ENCODE results near the gene HEY2.

Gene HEY2

DNA sequence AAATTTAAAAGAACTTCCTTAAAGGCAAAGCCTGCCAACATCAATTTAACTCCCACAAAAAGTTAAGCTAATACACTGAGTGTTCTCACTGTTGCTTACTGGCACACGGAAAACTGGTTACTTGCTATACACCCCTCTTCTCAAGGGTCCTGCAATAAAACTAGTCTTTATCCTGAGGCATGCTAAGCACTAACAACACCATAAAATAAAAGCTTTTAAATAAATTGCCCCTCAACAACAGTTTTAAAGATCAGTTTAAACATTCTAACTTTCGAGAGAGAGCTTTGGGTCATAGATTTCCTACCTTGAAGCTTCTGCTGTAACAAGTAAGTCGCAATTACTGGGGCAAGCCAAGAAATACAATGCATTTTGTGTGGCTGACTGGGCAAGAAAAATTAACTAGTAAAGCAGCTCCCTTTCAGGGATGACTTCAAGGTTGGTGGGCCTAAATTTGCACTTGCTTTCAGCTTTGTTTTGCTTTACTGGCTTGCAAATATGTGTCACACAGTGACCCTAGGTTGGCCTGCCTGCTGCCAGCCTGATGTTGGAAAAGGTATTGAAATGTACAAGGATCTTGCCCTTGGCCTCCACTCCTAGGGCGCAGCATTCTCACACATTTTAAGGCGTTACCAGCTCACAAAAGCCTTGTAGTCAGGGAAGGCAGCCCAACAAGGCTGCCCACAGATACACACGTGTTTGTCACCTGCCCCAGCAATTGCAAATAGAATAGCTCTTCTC lies 4.0 kb upstream of the HEY2 start:
- DNase-seq = no peak

DNA sequence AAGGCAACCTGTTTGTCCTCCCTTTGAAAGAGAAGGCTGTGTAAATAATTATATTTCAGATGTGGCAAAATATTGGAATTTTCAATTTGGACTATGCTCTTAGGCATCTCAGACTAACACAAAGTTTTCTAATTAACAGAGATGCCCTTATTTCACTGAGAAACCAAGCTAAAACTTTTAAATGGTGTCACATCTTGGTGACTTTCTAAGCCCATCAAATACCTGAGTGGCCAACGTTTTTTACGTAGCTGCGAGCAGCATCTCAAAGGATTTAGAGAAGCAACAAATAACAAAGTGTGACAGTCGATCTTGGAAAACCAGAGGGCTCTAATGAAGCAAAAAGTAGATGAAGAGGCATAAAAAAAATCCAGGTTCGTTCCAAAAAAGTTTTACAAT lies 3.4 kb upstream of the HEY2 start:
- no peak for DNase-seq

GRCh38 chr6:125746731-125747588 lies 2.5 kb upstream of the HEY2 start:
- peak; percentile 89 for DNase-seq

- peak; percentile 86 for DNase-seq
These were observed 1.6 kb upstream of the HEY2 start for GRCh38 chr6:125747589-125748405.

GRCh38 chr6:125748406-125749172 lies 843 bp upstream of the HEY2 start:
- DNase-seq = peak; percentile 43

- peak; percentile 30 for DNase-seq
These were observed 646 bp downstream of the HEY2 start for GRCh38 chr6:125749865-125750691.

GRCh38 chr6:125750692-125751333 lies 1.4 kb downstream of the HEY2 start:
- DNase-seq = no peak

DNA sequence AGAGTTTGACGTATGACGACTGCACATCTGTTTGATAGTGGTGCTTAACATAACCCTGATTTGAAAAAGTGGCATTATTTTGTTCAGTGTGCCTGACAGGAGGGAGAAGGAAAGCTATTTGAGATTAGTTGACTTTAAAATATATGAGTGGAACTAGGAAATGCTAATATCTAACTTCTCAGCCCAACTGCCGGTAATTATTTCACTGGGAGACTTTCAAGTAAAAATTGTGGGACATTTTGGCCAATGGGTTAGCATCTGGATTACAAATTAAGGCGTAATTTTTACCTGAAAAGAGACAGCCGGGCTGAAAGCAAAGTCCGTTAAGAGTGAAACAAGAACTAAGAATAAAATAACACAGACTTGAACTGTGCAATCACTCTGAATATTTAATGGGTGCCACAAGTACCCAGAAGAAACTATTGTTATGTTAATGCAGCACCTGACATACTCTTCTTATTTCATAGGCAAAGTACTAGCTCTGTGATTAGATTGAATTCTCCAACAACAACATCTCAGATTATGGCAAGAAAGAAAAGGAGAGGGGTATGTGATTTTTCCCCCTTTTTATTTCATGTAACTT lies 2.0 kb downstream of the HEY2 start:
- no peak for DNase-seq

DNA sequence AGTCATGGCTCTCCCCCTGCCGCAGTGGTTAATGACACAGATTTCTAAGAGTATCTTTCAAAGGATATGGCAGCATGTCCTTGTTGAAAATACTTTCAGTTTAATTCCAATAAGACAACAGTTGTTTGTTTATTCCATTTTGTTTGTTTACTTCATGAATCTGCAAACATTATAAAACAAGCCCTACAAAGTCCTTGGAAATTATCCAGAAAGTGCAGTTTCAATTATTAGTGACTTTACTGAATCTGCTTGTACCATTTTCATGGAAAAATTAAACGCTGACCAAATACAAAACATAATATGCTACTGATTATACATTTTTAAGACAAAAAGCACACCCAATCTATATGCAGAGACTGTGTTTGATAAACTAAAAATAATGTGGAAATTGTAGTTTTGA lies 3.3 kb downstream of the HEY2 start:
- DNase-seq = no peak

- DNase-seq = peak; percentile 10
These were observed 3.9 kb downstream of the HEY2 start for GRCh38 chr6:125753218-125753936.

DNA sequence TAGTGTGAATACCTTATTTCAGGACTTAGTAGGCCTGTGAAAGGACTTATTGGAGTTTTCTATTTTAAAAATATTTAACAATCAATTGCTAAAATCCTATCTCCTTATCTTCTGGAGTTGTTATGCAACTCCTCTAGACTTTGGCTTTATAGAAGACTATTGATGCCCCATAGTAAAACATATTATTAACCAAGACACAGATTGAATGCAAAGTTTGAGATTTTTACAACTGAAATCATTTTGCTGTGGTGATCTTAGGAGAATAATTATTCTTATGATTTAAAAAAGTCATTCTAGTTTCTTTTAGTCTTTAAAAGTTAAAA lies 4.5 kb downstream of the HEY2 start:
- no peak for DNase-seq

GRCh38 chr6:125754566-125754965 lies 5.1 kb downstream of the HEY2 start:
- no peak for DNase-seq

- DNase-seq = no peak
These were observed 9.9 kb downstream of the HEY2 start for GRCh38 chr6:125759184-125759902.

DNA sequence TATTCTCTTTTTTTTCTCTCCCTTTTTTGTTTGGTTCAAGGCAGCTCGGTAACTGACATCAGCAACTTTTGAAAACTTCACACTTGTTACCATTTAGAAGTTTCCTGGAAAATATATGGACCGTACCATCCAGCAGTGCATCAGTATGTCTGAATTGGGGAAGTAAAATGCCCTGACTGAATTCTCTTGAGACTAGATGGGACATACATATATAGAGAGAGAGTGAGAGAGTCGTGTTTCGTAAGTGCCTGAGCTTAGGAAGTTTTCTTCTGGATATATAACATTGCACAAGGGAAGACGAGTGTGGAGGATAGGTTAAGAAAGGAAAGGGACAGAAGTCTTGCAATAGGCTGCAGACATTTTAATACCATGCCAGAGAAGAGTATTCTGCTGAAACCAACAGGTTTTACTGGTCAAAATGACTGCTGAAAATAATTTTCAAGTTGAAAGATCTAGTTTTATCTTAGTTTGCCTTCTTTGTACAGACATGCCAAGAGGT lies 10.6 kb downstream of the HEY2 start:
- DNase-seq = no peak

DNA sequence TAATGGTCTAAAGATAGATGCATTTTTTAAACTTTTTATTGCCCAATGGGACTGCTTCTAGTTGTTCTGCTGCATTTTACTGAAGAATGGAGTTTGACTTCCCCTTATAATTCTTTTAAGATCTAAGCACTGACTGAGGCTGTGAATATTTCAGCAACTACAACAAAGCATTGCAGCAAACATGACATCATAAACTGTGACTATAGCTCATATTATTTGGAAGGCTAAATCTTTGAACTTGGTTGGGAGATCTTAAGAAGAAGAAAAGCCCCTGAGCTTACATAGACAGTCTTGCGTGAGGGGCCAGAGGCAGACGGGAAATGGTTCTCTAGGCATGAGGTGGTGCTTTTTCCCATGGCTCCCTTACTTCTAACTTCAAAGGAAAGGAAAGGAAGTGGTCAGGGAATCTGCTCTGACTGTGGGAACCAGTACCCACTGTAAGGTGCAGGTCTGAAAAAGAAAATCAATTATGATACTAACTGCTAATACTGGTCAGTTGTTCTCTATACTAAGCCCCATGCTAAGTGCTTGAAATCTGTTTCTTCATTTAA lies 14.8 kb downstream of the HEY2 start:
- no peak for DNase-seq

- DNase-seq = no peak
These were observed 16.5 kb downstream of the HEY2 start for GRCh38 chr6:125765944-125766343.

GRCh38 chr6:125766641-125767040 lies 17.2 kb downstream of the HEY2 start:
- no peak for DNase-seq

DNA sequence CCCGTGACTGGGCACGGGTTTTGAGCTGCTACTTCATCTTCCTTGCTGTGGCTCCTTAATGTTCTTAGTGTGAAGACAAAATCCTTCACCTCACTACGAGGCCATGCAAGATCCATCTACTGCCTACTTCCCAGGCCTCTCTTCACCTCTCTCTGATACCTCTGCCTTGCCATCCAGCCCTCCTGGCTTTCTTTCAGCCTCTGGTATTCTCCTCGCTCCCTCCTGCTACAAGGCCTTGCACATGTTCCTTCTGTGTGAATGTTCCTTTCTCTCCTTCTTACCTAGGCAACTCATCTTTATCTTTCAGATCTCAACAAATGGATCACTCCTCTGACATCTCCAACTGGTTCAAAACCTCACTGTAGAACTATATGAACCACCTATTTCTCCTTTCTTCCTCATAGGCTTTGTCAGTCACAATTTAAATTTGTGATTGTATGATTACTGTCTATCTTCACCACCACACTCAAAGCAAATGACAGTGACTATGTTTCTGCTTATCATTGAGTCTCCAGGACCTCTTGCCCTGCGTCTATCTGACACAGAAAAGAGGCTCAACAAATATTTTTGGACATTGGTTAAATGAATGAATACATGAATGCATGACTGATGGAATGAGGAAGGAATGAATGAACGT lies 19.8 kb downstream of the HEY2 start:
- no peak for DNase-seq

All from RPMI8226 (cell line).